K562 (cell line): ENCODE measurements around the gene WBP1L. TPM values are rescaled to one million over a fixed set of nuclear protein-coding genes. Genes with fewer than 3 reads are reported as not detected.

Experiments used
- ATAC-seq: fragments of 200-7000 bp; cut with Tn5 transposase; 3 replicates; pipeline ENCODE4 v1.9.1; 2020; ENCODE audit warnings: moderate library complexity
- BruUV-seq: library from RNA; stranded (reverse); fragments of 400-500 nt; replicated peaks from 2 replicates; lab custom pipeline; 2021; lab: Mats Ljungman, UMichigan
- CTCF ChIA-PET: fragments of 300-600 bp; formaldehyde crosslinking; extraction: SDS; loops from one replicate; lab custom pipeline; 2021; ENCODE audit warnings: low intra/inter-chr PET ratio; lab: Yijun Ruan, JAX
- POLR2A ChIA-PET: fragments of 300-600, 350-650 bp; sonication (Branson Sonifier 250); formaldehyde crosslinking; extraction: SDS; loops from one replicate; lab custom pipeline; 2021; ENCODE audit warnings: antibody characterized with exemption, inconsistent platforms; lab: Yijun Ruan, JAX
- DNase-seq, 4 experiments: peaks; one replicate each; pipeline versions ENCODE4 v3.0.0 to v3.0.0-alpha.2; 2011 to 2018; ENCODE audit warnings: low spot score in 3 of 4, mixed read lengths in 3 of 4; ENCODE audit errors: extremely low read depth in 1 of 4
- FAIRE-seq: peaks from 2 replicates; lab custom pipeline; 2011; peaks lifted over from hg19 to GRCh38; lab: Jason Lieb, UNC
- H2AFZ ChIP-seq: 2 replicates; pipeline ENCODE4 v1.6.0; 2011; ENCODE audit warnings: low read depth, low read length, control low read depth, inconsistent platforms
- H3K27ac ChIP-seq: fragments of 200-600 bp; 3 replicates; pipeline ENCODE4 v1.8.0; 2011; ENCODE audit warnings: low read depth, mild to moderate bottlenecking, control low read depth, inconsistent platforms, low read length, moderate library complexity, mixed read lengths; ENCODE audit errors: extremely low read depth
- H3K27me3 ChIP-seq, 2 experiments: fragments of 300-600 bp in 1 of 2; 2 replicates in 1 of 2; 3 replicates in 1 of 2; pipeline versions ENCODE4 v1.6.0 to v1.8.0; 2011; ENCODE audit warnings: inconsistent platforms in 2 of 2, low read length in 2 of 2, mild to moderate bottlenecking in 1 of 2, mixed read lengths in 1 of 2, moderate library complexity in 1 of 2; ENCODE audit not compliant: control insufficient read depth in 2 of 2, insufficient read depth in 2 of 2
- H3K36me3 ChIP-seq: fragments of 300-600 bp; 3 replicates; pipeline ENCODE4 v1.8.0; 2011; ENCODE audit warnings: mild to moderate bottlenecking, low read length, inconsistent platforms; ENCODE audit not compliant: control insufficient read depth, insufficient read depth
- H3K4me1 ChIP-seq, 2 experiments: fragments of 200-600 bp in 1 of 2; replicated peaks in 1 of 2; 2 replicates in 1 of 2; 3 replicates in 1 of 2; pipeline versions ENCODE4 v1.5.1 to v1.8.0; 2011; ENCODE audit warnings: inconsistent platforms in 2 of 2, low read length in 2 of 2, mild to moderate bottlenecking in 1 of 2, mixed read lengths in 1 of 2, moderate library complexity in 1 of 2; ENCODE audit not compliant: control insufficient read depth in 2 of 2, insufficient read depth in 2 of 2
- H3K4me2 ChIP-seq: 2 replicates; pipeline ENCODE4 v1.6.1; 2011; ENCODE audit warnings: low read length, control low read depth, inconsistent platforms, mixed read lengths; ENCODE audit not compliant: insufficient read depth
- H3K4me3 ChIP-seq: fragments of 200-600 bp; sonication (generic), shearing (Covaris generic); 2 replicates; pipeline ENCODE4 v1.5.1; 2016; ENCODE audit warnings: control low read depth, inconsistent platforms
- H3K79me2 ChIP-seq: fragments of 200-600 bp; 3 replicates; pipeline ENCODE4 v1.8.0; 2011; ENCODE audit warnings: low read length, inconsistent platforms; ENCODE audit not compliant: control insufficient read depth, insufficient read depth
- H3K9ac ChIP-seq, 2 experiments: 2 replicates each; pipeline versions ENCODE4 v1.6.0 to v1.6.1; 2011; ENCODE audit warnings: low read depth in 2 of 2, low read length in 2 of 2, control low read depth in 1 of 2, inconsistent platforms in 1 of 2, mild to moderate bottlenecking in 1 of 2, mixed read lengths in 1 of 2; ENCODE audit not compliant: insufficient read depth in 1 of 2
- H3K9me1 ChIP-seq: one replicate; pipeline ENCODE4 v1.6.0; 2011; ENCODE audit warnings: inconsistent platforms, mild to moderate bottlenecking, low read length, moderate library complexity; ENCODE audit not compliant: control insufficient read depth, insufficient read depth
- H3K9me3 ChIP-seq: replicated peaks from 2 replicates; pipeline ENCODE4 v1.5.1; 2011; ENCODE audit warnings: low read depth, low read length, inconsistent platforms; ENCODE audit not compliant: control insufficient read depth, insufficient read depth
- H4K20me1 ChIP-seq: replicated peaks from 2 replicates; pipeline ENCODE4 v1.6.1; 2011; ENCODE audit warnings: low read length, inconsistent platforms, mixed read lengths; ENCODE audit not compliant: control insufficient read depth, insufficient read depth
- BMI1 ChIP-seq: fragments of 150-350 bp; IDR thresholded peaks from 2 replicates; pipeline ENCODE4 v1.6.1; 2014; ENCODE audit warnings: low read length
- BRD4 ChIP-seq: fragments of 200-600 bp; sonication (generic); IDR thresholded peaks from 2 replicates; pipeline ENCODE4 v1.6.1; 2017; ENCODE audit warnings: inconsistent platforms
- SPI1 ChIP-seq: IDR thresholded peaks from 2 replicates; pipeline ENCODE4 v1.6.1; 2011; ENCODE audit warnings: low read depth, low read length, control low read depth, borderline replicate concordance
- SRSF1 ChIP-seq: fragments of 200-400 bp; formaldehyde crosslinking; IDR thresholded peaks from 2 replicates; pipeline ENCODE4 v1.6.1; 2017; ENCODE audit warnings: mild to moderate bottlenecking, low read depth, low read length, moderate library complexity
- WGBS: fragments of 100-300 bp; shearing (Covaris generic); methylation state at CpG from one replicate; pipeline ENCODE4 v1.1.6; 2016; ENCODE audit warnings: low coverage, mixed read lengths; ENCODE audit not compliant: insufficient coverage; ENCODE audit errors: missing lambda C conversion rate; 5-methylcytosine and 5-hydroxymethylcytosine counted together
- in situ Hi-C: fragments of 300-500 bp; cut with MboI; formaldehyde crosslinking; loops from 4 replicates; pipeline ENCODE4 v1.15.0; 2018; ENCODE audit warnings: inconsistent platforms, mixed read lengths
- intact Hi-C: fragments of 100-400 bp; cut with micrococcal nuclease; formaldehyde crosslinking; loops from 2 replicates; pipeline ENCODE4 v1.14.2; 2022
- polyA plus RNA-seq, 8 experiments: library from polyadenylated mRNA; depleted of rRNA in 4 of 8; stranded (reverse) in 5 of 8; unstranded in 3 of 8; fragments of >200 nt; fragmentation: Nextera tagmentation in 2 of 8; fragmentation: Illumina TruSeq in 1 of 8; extraction: Ambion mirVana in 2 of 8; extraction: Trizol in 1 of 8; gene quantifications; 2 replicates each; pipeline versions ENCODE4 v1.2.1 to v1.2.3, GENCODE V29; 2011 to 2014; ENCODE audit warnings: inconsistent platforms in 1 of 8, missing spikeins in 1 of 8
- total RNA-seq, 7 experiments: library from RNA; depleted of rRNA in 6 of 7; stranded (reverse); fragments of >200 nt in 6 of 7; fragmentation: Illumina TruSeq in 2 of 7; extraction: Trizol in 2 of 7; gene quantifications; 2 replicates each; pipeline versions ENCODE4 v1.2.1 to v1.2.3, GENCODE V29; 2011 to 2021; ENCODE audit warnings: low replicate concordance in 1 of 7

Gene WBP1L
- total and polyA plus RNA-seq, 9 of the 15 experiments (the other 6 are each of a cell fraction or from before 2014, with no cell fraction given): 3.2 to 14.4 (median 11.3) TPM

DNA sequence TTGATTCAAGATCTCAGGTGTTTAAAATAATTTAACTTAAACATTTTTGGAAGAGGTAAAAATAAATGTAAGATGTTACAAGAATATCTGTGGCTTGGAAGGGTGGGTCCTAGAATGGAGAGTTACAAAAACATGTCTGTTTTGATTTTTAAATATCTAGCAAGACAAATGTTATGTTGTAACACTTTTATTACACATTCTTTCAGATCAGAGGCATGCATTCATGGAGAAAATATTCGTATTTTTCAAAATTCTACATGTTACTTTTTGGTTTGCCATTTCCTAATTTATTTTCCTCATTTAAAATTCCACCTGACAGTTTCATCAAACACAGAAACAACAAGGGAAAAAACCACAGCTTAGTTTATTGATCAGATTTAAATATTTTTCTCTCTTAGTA, 10.0 kb downstream of the WBP1L start:
- Histone ChIP-seq H3K27me3 (no peaks in the 10 kb centered on the region), H3K9ac (no peak overlapping the region), H3K4me3 (no peak overlapping the region), H3K9me1 (no peaks in the 10 kb centered on the region), H4K20me1 (no peaks in the 10 kb centered on the region), H3K4me1 (peaks cover 0 to 5% of the 10 kb centered on the region in 2 experiments; a peak in 2 of 5 replicates), H3K27ac (no peak overlapping the region), H3K36me3 (no peaks in the 10 kb centered on the region; the same call in 2 of the 3 replicates), H3K79me2 (peaks cover 30% of the 10 kb centered on the region), H3K4me2 (no peak overlapping the region), H2AFZ (no peak overlapping the region), H3K9me3 (no peaks in the 10 kb centered on the region)
- CTCF ChIA-PET: interaction anchor here (1.2 kb wide), 1 partner anchor 148 kb away, joined by 5 read pairs; no protein-coding TSS in a partner anchor
- FAIRE-seq (no peak), DNase-seq (no peak), ATAC-seq (no peak)
- in situ Hi-C loops: no loop called here
- TF ChIP-seq BMI1 (no peak), BRD4 (no peak)
- intact Hi-C loops: no loop called here
- no TSS peak for BruUV-seq
- 67% methylated on average over 1 of the region's 1 CpG for WGBS
- POLR2A ChIA-PET: interaction anchor here (0.5 kb wide), 1 partner anchor 101 kb away, joined by 3 read pairs; the partner anchor contains the start of gene BORCS7

DNA sequence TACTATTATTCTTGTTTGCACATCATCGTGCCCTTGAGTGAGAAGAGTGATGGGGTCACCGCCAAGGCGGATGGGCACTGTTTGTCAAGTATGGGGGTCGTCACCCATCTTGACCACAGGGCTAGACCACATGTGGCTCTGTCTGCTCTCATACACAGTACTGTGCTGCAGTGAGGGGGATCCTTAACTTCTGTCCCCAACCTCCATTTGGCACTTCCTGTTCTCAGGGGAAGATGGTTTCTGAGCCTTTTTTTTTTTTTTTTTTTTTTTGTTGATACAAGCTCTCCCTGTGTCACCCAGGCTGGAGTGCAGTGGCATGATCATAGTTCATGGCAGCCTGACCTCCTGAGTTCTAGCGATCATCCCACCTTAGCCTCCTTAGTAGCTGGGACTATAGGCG, 13.6 kb downstream of the WBP1L start:
- intact Hi-C loops (no loop called here), in situ Hi-C loops (no loop called here)
- H3K4me2 ChIP-seq: no peak overlapping the region
- no peak overlapping the region for H3K4me3 ChIP-seq
- no peak overlapping the region for H3K9ac ChIP-seq
- H3K4me1 ChIP-seq: peaks cover 0 to 8% of the 10 kb centered on the region in 2 experiments; a peak in 3 of 5 replicates
- TF ChIP-seq SPI1: peak; percentile 57; the same call in 1 of the 2 replicates
- TF ChIP-seq SRSF1: no peak
- peaks cover 36% of the 10 kb centered on the region for H3K79me2 ChIP-seq
- no peaks in the 10 kb centered on the region for H3K27me3 ChIP-seq
- no peak for DNase-seq
- no peak overlapping the region for H2AFZ ChIP-seq
- ChIA-PET POLR2A (no interaction called here), CTCF (no interaction called here)
- 91% methylated on average over 5 of the region's 6 CpGs for WGBS
- 0 out of 2 replicates have a peak, but pooled peaks cover 1% of the 10 kb centered on the region for H3K9me3 ChIP-seq
- H4K20me1 ChIP-seq: no peaks in the 10 kb centered on the region
- no peaks in the 10 kb centered on the region for H3K9me1 ChIP-seq
- FAIRE-seq: no peak
- BruUV-seq: no TSS peak
- no peak for ATAC-seq
- H3K27ac ChIP-seq: no peak overlapping the region
- no peaks in the 10 kb centered on the region; the same call in 2 of the 3 replicates for H3K36me3 ChIP-seq
